ENCODE data around the gene PCNX3.

GRCh38 chr11:65623177-65623576 lies 7.6 kb downstream of the PCNX3 start:
- TF ChIP-seq POLR2A (IDR thresholded peaks at IDR 0.05; ENCODE audit: low read depth, low read length) (no peak), CTCF (IDR thresholded peaks at IDR 0.05; ENCODE audit: extremely low read depth in 1 of 2, insufficient read depth in 1 of 2, low read depth in 1 of 2, low read length in 2 of 2) (no peak), POLR2AphosphoS5 (IDR thresholded peaks at IDR 0.05; ENCODE audit: insufficient read depth, low read depth, low read length) (no peak), EZH2 (IDR thresholded peaks at IDR 0.05; ENCODE audit: borderline replicate concordance, low read depth, low read length, severe bottlenecking) (no peak), MYC (IDR thresholded peaks at IDR 0.05; ENCODE audit: low read depth, low read length) (no peak)
